Measurements from ENCODE around the gene ZNF567.

Gene ZNF567

DNA sequence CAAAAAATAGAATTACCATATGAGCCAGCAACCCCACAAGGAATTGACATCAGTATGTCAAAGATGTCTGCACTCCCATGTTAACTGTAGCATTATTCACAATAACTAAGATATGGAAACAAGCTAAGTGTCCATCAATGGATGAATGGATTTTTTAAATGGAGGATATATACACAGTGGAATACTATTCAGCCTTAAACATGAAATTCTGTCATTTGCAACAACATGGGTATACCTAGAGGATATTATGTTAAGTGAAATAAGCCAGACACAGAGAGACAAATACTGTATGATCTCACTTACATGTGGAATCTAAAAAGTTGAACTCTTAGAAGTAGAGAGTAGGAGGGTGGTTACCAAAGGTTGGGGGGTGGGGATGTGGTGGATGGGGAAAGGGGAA is 8.0 kb upstream of the ZNF567 start:
- Histone ChIP-seq H3K36me3 (ENCODE audit: control insufficient read depth in 2 of 2, insufficient read depth in 1 of 2, low read length in 2 of 2) (peaks cover 55 to 87% of the 10 kb centered on the region in 2 experiments), H3K27ac (ENCODE audit: extremely low read depth, low read depth, low read length) (no peak overlapping the region), H3K4me1 (ENCODE audit: control insufficient read depth, insufficient read depth, low read length) (no peaks in the 10 kb centered on the region), H3K9me3 (ENCODE audit: control insufficient read depth, insufficient read depth, low read depth, low read length) (peaks cover 35% of the 10 kb centered on the region), H3K4me3 (ENCODE audit: low read depth, low read length) (no peak overlapping the region)
- no peak for TF ChIP-seq ZNF335 (tag by site-specific recombination; conservative IDR thresholded peaks at IDR 0.05)
- no peak for TF ChIP-seq ZNF211 (tag by site-specific recombination; IDR thresholded peaks at IDR 0.05; ENCODE audit: low read depth)
- peak; percentile 90 for TF ChIP-seq ZNF146 (tag by site-specific recombination; IDR thresholded peaks at IDR 0.05)
- TF ChIP-seq ZNF600 (tag by site-specific recombination; IDR thresholded peaks at IDR 0.05), result no peak
- TF ChIP-seq, protein P1, sequence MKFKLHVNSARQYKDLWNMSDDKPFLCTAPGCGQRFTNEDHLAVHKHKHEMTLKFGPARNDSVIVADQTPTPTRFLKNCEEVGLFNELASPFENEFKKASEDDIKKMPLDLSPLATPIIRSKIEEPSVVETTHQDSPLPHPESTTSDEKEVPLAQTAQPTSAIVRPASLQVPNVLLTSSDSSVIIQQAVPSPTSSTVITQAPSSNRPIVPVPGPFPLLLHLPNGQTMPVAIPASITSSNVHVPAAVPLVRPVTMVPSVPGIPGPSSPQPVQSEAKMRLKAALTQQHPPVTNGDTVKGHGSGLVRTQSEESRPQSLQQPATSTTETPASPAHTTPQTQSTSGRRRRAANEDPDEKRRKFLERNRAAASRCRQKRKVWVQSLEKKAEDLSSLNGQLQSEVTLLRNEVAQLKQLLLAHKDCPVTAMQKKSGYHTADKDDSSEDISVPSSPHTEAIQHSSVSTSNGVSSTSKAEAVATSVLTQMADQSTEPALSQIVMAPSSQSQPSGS (tag by site-specific recombination; IDR thresholded peaks at IDR 0.05; ENCODE audit: low read depth), result no peak
- POLR2A ChIA-PET, result no interaction called here
- CTCF ChIA-PET, result no interaction called here

DNA sequence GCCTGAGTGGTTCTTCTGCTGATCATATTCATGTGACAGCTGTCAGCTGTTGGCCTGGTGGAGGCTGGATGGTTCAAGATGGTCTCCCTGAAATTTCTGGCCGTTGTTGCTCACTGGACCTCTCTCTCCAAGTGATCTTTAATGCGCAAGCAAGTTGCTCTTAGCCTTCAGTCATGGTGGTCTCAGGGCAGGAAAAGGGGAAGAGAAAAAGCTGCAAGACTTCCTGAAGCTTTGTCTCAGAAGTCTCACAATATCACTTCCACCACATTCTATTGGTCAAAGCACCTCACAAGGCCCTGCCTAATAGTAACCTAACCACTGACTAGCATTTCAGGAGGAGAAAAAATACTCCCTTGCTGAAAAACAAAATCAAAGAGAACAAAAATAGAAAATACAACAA is 1.6 kb upstream of the ZNF567 start:
- POLR2A ChIA-PET, result interaction anchor here (1.0 to 2.4 kb wide), 3 partner anchors 19 to 153 kb away, joined by 3 to 20 read pairs (median 3); partner anchors contain the start of gene ZNF461
- no peak for TF ChIP-seq ZNF184 (tag by site-specific recombination; IDR thresholded peaks at IDR 0.05)
- no peak for TF ChIP-seq YY2 (tag by site-specific recombination; IDR thresholded peaks at IDR 0.05)
- no peak for TF ChIP-seq ZBTB1 (tag by site-specific recombination; IDR thresholded peaks at IDR 0.05)
- no peak for TF ChIP-seq YY1 (tag by site-specific recombination; IDR thresholded peaks at IDR 0.05)
- TF ChIP-seq RBAK (tag by site-specific recombination; IDR thresholded peaks at IDR 0.05), result no peak
- TF ChIP-seq ZNF239 (tag by site-specific recombination; IDR thresholded peaks at IDR 0.05), result no peak
- TF ChIP-seq REPIN1 (tag by site-specific recombination; IDR thresholded peaks at IDR 0.05; ENCODE audit: low read depth), result no peak
- TF ChIP-seq ZNF48 (tag by site-specific recombination; IDR thresholded peaks at IDR 0.05), result no peak
- TF ChIP-seq ZNF121 (tag by site-specific recombination; IDR thresholded peaks at IDR 0.05), result no peak
- TF ChIP-seq, protein P2, sequence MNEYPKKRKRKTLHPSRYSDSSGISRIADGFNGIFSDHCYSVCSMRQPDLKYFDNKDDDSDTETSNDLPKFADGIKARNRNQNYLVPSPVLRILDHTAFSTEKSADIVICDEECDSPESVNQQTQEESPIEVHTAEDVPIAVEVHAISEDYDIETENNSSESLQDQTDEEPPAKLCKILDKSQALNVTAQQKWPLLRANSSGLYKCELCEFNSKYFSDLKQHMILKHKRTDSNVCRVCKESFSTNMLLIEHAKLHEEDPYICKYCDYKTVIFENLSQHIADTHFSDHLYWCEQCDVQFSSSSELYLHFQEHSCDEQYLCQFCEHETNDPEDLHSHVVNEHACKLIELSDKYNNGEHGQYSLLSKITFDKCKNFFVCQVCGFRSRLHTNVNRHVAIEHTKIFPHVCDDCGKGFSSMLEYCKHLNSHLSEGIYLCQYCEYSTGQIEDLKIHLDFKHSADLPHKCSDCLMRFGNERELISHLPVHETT (tag by site-specific recombination; IDR thresholded peaks at IDR 0.05), result no peak
- TF ChIP-seq ZNF140 (tag by site-specific recombination; IDR thresholded peaks at IDR 0.05), result no peak
- no peak for TF ChIP-seq ZNF600 (tag by site-specific recombination; IDR thresholded peaks at IDR 0.05)
- TF ChIP-seq, protein P3, sequence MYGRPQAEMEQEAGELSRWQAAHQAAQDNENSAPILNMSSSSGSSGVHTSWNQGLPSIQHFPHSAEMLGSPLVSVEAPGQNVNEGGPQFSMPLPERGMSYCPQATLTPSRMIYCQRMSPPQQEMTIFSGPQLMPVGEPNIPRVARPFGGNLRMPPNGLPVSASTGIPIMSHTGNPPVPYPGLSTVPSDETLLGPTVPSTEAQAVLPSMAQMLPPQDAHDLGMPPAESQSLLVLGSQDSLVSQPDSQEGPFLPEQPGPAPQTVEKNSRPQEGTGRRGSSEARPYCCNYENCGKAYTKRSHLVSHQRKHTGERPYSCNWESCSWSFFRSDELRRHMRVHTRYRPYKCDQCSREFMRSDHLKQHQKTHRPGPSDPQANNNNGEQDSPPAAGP (tag by site-specific recombination; IDR thresholded peaks at IDR 0.05), result no peak
- TF ChIP-seq ZNF670 (tag by site-specific recombination; IDR thresholded peaks at IDR 0.05; ENCODE audit: low read depth), result no peak
- no peak for TF ChIP-seq ZNF155 (tag by site-specific recombination; IDR thresholded peaks at IDR 0.05)
- H3K4me1 ChIP-seq (ENCODE audit: control insufficient read depth, insufficient read depth, low read length), result peaks cover 10% of the 10 kb centered on the region; the same call in 1 of the 2 replicates
- CTCF ChIA-PET, result no interaction called here
- H3K27ac ChIP-seq (ENCODE audit: extremely low read depth, low read depth, low read length), result no peak overlapping the region
- peaks cover 48 to 73% of the 10 kb centered on the region in 2 experiments for H3K36me3 ChIP-seq (ENCODE audit: control insufficient read depth in 2 of 2, insufficient read depth in 1 of 2, low read length in 2 of 2)
- H3K4me3 ChIP-seq (ENCODE audit: low read depth, low read length), result no peak overlapping the region
- peaks cover 30% of the 10 kb centered on the region for H3K9me3 ChIP-seq (ENCODE audit: control insufficient read depth, insufficient read depth, low read depth, low read length)
